ENCODE measurements around the gene STX8. TPM values are rescaled to one million over a fixed set of nuclear protein-coding genes. Genes with fewer than 3 reads are reported as not detected.

Gene STX8
- total and polyA plus RNA-seq, 8 donors = 51.9 to 63.4 (median 56.5) TPM

DNA sequence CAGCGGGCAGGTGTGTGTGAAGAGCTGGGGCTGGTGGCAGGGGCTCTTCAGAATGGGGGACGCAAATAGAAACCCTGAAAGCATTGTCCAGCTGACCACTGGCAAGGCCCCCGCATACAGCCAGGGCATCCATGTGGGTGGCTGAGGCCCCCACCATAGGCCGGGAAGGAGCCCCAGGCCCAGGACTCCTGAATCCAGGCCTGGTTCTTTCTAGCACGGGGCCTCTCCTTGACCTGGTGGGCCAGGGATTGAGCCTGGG, 353.8 kb downstream of the STX8 start:
- H3K36me3 ChIP-seq = no peaks in the 10 kb centered on the region
- ATAC-seq (no peak), DNase-seq (peak in 1 of 4 donors; percentile 51)
- no peak for TF ChIP-seq CTCF (IDR thresholded peaks at IDR 0.05)
- peaks cover 0 to 10% of the 10 kb centered on the region in 2 donors for H3K27me3 ChIP-seq
- H3K4me1 ChIP-seq = no peaks in the 10 kb centered on the region
- no peak overlapping the region for H3K4me3 ChIP-seq
- H3K9me3 ChIP-seq = no peaks in the 10 kb centered on the region
- H3K27ac ChIP-seq = no peak overlapping the region
- intact Hi-C loops (cut with DNase I) = no loop called here

- H3K4me1 ChIP-seq = no peaks in the 10 kb centered on the region
- H3K4me3 ChIP-seq = no peak overlapping the region
- ATAC-seq = no peak
- TF ChIP-seq CTCF (IDR thresholded peaks at IDR 0.05) = no peak
- peaks cover 0 to 4% of the 10 kb centered on the region in 2 donors for H3K9me3 ChIP-seq
- H3K27me3 ChIP-seq = peaks cover 0 to 10% of the 10 kb centered on the region in 2 donors
- no peaks in the 10 kb centered on the region for H3K36me3 ChIP-seq
- peak in 1 of 4 donors; percentile 59 for DNase-seq
- intact Hi-C loops (cut with DNase I) = no loop called here
- H3K27ac ChIP-seq = no peak overlapping the region
Observed at GRCh38 chr17:9221147-9221921, 354.3 kb downstream of the STX8 start.

DNA sequence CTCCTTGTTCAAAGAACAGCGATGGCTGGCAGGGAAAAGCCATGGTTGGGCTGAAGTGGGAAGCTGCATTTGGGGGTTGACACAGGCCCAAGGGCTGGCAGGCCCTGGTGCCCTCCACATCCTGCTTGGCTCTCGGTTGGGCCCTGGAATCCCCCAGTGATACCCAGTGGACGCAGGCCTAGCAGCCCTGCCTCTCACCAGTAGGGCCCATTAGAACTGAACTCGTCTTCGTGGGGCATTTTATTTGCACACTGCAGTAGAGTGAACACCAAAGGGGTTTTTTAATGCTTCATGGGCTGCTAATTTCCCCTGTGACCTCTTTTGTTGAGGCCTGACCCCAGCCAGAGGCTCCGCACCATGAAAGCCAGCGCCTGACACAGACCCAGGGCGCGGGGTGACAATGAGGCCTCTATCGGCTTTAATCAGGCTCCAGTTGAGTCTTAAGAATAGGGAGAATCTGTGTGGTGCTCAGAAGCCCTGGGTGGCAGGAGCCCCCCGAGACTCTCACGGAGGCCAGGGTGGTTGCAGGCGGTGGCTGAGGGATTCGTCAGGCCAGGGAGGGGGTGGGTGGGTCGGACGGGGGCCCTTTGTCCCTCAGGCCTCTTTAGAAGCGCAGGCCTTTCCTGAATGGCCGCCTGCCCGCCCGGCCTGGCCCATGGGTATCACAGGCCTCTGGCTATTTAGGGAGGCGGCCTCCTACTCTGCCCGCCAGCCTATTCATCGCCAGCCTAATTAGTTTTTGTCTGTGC, 355.0 kb downstream of the STX8 start:
- Histone ChIP-seq H3K4me3 (no peak overlapping the region), H3K4me1 (no peaks in the 10 kb centered on the region), H3K36me3 (no peaks in the 10 kb centered on the region), H3K27ac (no peak overlapping the region), H3K9me3 (peaks cover 0 to 12% of the 10 kb centered on the region in 2 donors), H3K27me3 (peaks cover 0 to 5% of the 10 kb centered on the region in 2 donors)
- no peak for TF ChIP-seq CTCF (IDR thresholded peaks at IDR 0.05)
- peak in 1 of 4 donors; percentile 24 for DNase-seq
- no peak for ATAC-seq
- intact Hi-C loops (cut with DNase I) = no loop called here

- TF ChIP-seq CTCF (IDR thresholded peaks at IDR 0.05) = no peak
- no peaks in the 10 kb centered on the region for H3K36me3 ChIP-seq
- ATAC-seq (no peak), DNase-seq (peak in 1 of 4 donors; percentile 41)
- H3K4me1 ChIP-seq = no peaks in the 10 kb centered on the region
- intact Hi-C loops (cut with DNase I) = no loop called here
- H3K4me3 ChIP-seq = no peak overlapping the region
- no peaks in the 10 kb centered on the region for H3K27me3 ChIP-seq
- no peak overlapping the region for H3K27ac ChIP-seq
- peaks cover 0 to 17% of the 10 kb centered on the region in 2 donors for H3K9me3 ChIP-seq
Observed at GRCh38 chr17:9219631-9220397, 355.8 kb downstream of the STX8 start.

GRCh38 chr17:9218911-9219310, 356.7 kb downstream of the STX8 start:
- no peak overlapping the region for H3K27ac ChIP-seq
- no peaks in the 10 kb centered on the region for H3K4me1 ChIP-seq
- no peak overlapping the region for H3K4me3 ChIP-seq
- peak in 1 of 4 donors; percentile 41 for DNase-seq
- TF ChIP-seq CTCF (IDR thresholded peaks at IDR 0.05) = no peak
- no peak for ATAC-seq
- no peaks in the 10 kb centered on the region for H3K27me3 ChIP-seq
- no peaks in the 10 kb centered on the region for H3K36me3 ChIP-seq
- peaks cover 0 to 18% of the 10 kb centered on the region in 2 donors for H3K9me3 ChIP-seq
- intact Hi-C loops (cut with DNase I) = no loop called here

Measured in left lung (tissue), 10 donors.